Stimulated activated naive CD4-positive, alpha-beta T cell treated with Interleukin-2 at 50 U/mL for 16 hours (primary cell): ENCODE results near the gene PIPOX.

Experiments used
- DNase-seq: peaks from one replicate; lab custom pipeline; 2025; lab: John Stamatoyannopoulos, UW

Gene PIPOX

DNA sequence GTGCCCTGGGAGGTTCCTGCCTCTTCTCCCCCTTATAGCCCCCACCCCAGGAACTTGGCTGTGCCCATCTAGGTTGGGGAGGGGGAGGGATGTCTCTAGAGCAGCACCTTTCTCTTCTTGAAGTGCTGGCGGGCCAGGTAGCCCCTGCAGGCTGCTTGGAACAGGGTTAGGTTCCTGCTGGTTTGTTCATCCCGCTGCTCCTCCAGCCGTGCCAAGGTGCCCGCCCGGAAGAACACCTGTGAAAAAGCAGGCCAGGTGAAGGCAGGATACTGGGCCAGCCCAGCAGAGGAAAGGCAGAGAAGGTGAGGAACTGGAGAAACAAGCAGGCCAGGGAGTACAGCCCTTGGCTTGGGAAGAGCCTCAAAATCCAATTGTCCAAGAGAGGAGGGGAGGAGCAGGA, 56.6 kb downstream of the PIPOX start:
- DNase-seq = no peak

GRCh38 chr17:29100296-29100695, 57.4 kb downstream of the PIPOX start:
- no peak for DNase-seq

GRCh38 chr17:29102046-29102445, 59.1 kb downstream of the PIPOX start:
- no peak for DNase-seq

DNA sequence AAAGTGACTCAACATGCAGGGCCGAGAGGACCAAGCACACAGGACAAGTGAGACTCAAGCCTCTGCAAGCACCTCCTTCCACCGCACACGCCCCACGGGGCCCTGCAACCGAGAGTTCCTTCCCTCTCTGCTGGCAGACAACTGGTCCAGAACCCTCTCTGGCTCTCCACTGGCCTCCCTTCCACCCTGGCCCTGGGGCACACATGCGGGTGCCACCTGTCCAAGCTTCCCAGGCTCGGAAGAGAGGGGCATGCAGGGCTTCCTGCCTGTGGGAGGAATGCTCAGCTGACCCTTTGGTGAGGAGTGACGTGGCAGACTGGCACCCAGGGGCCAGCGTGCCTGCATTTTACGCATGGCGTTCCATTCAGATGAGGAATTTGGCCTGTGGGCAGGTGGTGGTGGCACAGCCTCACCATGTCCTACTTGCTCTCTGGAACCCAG, 59.8 kb downstream of the PIPOX start:
- no peak for DNase-seq

GRCh38 chr17:29103341-29103740, 60.4 kb downstream of the PIPOX start:
- DNase-seq = no peak
